CD14-positive monocyte (primary cell): ENCODE data around the gene C15orf62. TPM values are rescaled to one million over a fixed set of nuclear protein-coding genes. Genes with fewer than 3 reads are reported as not detected.
A peak's percentile ranks its signal among the peaks of the same experiment; 100 is the strongest.

Experiments
- DNase-seq, 3 donors: peaks; one replicate each; pipeline ENCODE4 v3.0.0-alpha.2; 2011 to 2022
- H2AFZ ChIP-seq: 2 replicates; pipeline ENCODE4 v1.6.0; 2012; ENCODE audit warnings: mild to moderate bottlenecking, low read depth, low read length, inconsistent platforms; ENCODE audit not compliant: insufficient read depth, poor library complexity, severe bottlenecking
- H3K27ac ChIP-seq, 2 donors: 1 replicate in 1 of 2; 2 replicates in 1 of 2; pipeline ENCODE4 v1.5.1; 2012 to 2013; ENCODE audit warnings: low read length in 2 of 2, control low read depth in 1 of 2, inconsistent platforms in 1 of 2, low read depth in 1 of 2, mild to moderate bottlenecking in 1 of 2
- H3K27me3 ChIP-seq, 2 donors: one replicate each; pipeline versions ENCODE4 v1.6.0 to v1.6.1; 2011 to 2013; ENCODE audit warnings: low read length in 2 of 2; ENCODE audit not compliant: control insufficient read depth in 2 of 2, insufficient read depth in 2 of 2
- H3K36me3 ChIP-seq, 2 donors: replicated peaks in 1 of 2; 1 replicate in 1 of 2; 2 replicates in 1 of 2; pipeline versions ENCODE4 v1.5.1 to v1.6.1; 2012 to 2013; ENCODE audit warnings: low read length in 2 of 2, control low read depth in 1 of 2, inconsistent platforms in 1 of 2, mild to moderate bottlenecking in 1 of 2; ENCODE audit not compliant: insufficient read depth in 2 of 2, control insufficient read depth in 1 of 2
- H3K4me1 ChIP-seq, 2 donors: 1 replicate in 1 of 2; 2 replicates in 1 of 2; pipeline versions ENCODE4 v1.5.1 to v1.6.1; 2012 to 2013; ENCODE audit warnings: low read length in 2 of 2, control low read depth in 1 of 2, inconsistent platforms in 1 of 2, mild to moderate bottlenecking in 1 of 2, moderate library complexity in 1 of 2; ENCODE audit not compliant: insufficient read depth in 2 of 2, control insufficient read depth in 1 of 2
- H3K4me2 ChIP-seq: replicated peaks from 2 replicates; pipeline ENCODE3; 2012; ENCODE audit warnings: low read length, moderate library complexity, mild to moderate bottlenecking; ENCODE audit not compliant: poor library complexity, severe bottlenecking; ENCODE audit errors: extremely low read depth
- H3K4me3 ChIP-seq, 3 experiments: fragments of 200-600 bp in 1 of 3; sonication (generic) in 1 of 3; replicated peaks in 1 of 3; 1 replicate in 2 of 3; 2 replicates in 1 of 3; pipeline ENCODE4 v1.5.1; 2011 to 2013; ENCODE audit warnings: low read length in 3 of 3, mild to moderate bottlenecking in 3 of 3, control low read depth in 2 of 3, low read depth in 2 of 3, inconsistent platforms in 1 of 3, moderate library complexity in 1 of 3
- H3K79me2 ChIP-seq: 2 replicates; pipeline ENCODE4 v1.6.0; 2012; ENCODE audit warnings: mild to moderate bottlenecking, control low read depth, inconsistent platforms, low read length, moderate library complexity; ENCODE audit not compliant: insufficient read depth
- H3K9ac ChIP-seq: 2 replicates; pipeline ENCODE4 v1.6.0; 2017; ENCODE audit warnings: low read length, mild to moderate bottlenecking; ENCODE audit not compliant: insufficient read depth, poor library complexity, severe bottlenecking
- H3K9me3 ChIP-seq, 2 donors: replicated peaks in 1 of 2; 1 replicate in 1 of 2; 2 replicates in 1 of 2; pipeline versions ENCODE4 v1.5.1 to v1.6.1; 2012 to 2013; ENCODE audit warnings: low read length in 2 of 2, control low read depth in 1 of 2; ENCODE audit not compliant: control insufficient read depth in 1 of 2, insufficient read depth in 1 of 2
- H4K20me1 ChIP-seq: 2 replicates; pipeline ENCODE4 v1.6.0; 2012; ENCODE audit warnings: mild to moderate bottlenecking, low read length, control low read depth, moderate library complexity; ENCODE audit not compliant: insufficient read depth
- H3K27ac Mint-ChIP-seq, 7 donors: one replicate each; pipeline ENCODE4 v1.8.0; 2020; ENCODE audit warnings: mild to moderate bottlenecking in 7 of 7, mixed read lengths in 7 of 7, moderate library complexity in 6 of 7, inconsistent platforms in 2 of 7
- H3K27me3 Mint-ChIP-seq, 3 donors: one replicate each; pipeline ENCODE4 v1.8.0; 2021 to 2022; ENCODE audit warnings: low read depth in 3 of 3, mild to moderate bottlenecking in 3 of 3, mixed read lengths in 3 of 3, moderate library complexity in 3 of 3, inconsistent platforms in 1 of 3
- H3K36me3 Mint-ChIP-seq, 2 donors: one replicate each; pipeline ENCODE4 v1.8.0; 2020; ENCODE audit warnings: mixed read lengths in 2 of 2, inconsistent platforms in 1 of 2, mild to moderate bottlenecking in 1 of 2
- H3K4me1 Mint-ChIP-seq: one replicate; pipeline ENCODE4 v1.8.0; 2020; ENCODE audit warnings: mild to moderate bottlenecking, mixed read lengths
- H3K4me3 Mint-ChIP-seq, 2 donors: one replicate each; pipeline ENCODE4 v1.8.0; 2020; ENCODE audit warnings: mild to moderate bottlenecking in 2 of 2, mixed read lengths in 2 of 2, moderate library complexity in 1 of 2
- H3K9me3 Mint-ChIP-seq, 7 donors: one replicate each; pipeline ENCODE4 v1.8.0; 2020 to 2022; ENCODE audit warnings: mixed read lengths in 7 of 7, mild to moderate bottlenecking in 6 of 7, moderate library complexity in 6 of 7, inconsistent platforms in 2 of 7
- CTCF ChIP-seq: fragments of 200-600 bp; IDR thresholded peaks from one replicate; pipeline ENCODE4 v1.8.0; 2022; ENCODE audit warnings: antibody characterized with exemption, mild to moderate bottlenecking
- WGBS: methylation state at CpG from one replicate; pipeline ENCODE4 v1.1.5; 2013; ENCODE audit warnings: missing lambda C conversion rate; ENCODE audit not compliant: insufficient coverage; 5-methylcytosine and 5-hydroxymethylcytosine counted together
- intact Hi-C, 2 donors: fragments of 100-400 bp; cut with micrococcal nuclease; formaldehyde crosslinking; loops; one replicate each; pipeline versions ENCODE4 v1.15.0 to v1.15.1; 2023
- polyA plus RNA-seq, 3 donors: library from polyadenylated mRNA; depleted of rRNA in 1 of 3; unstranded in 2 of 3; stranded (reverse) in 1 of 3; fragments of 300-500 nt in 2 of 3; fragments of >200 nt in 1 of 3; fragmentation: Illumina TruSeq in 2 of 3; gene quantifications; 1 replicate in 2 of 3; 2 replicates in 1 of 3; pipeline ENCODE4 v1.2.3, GENCODE V29; 2012 to 2021

C15orf62 gene
- polyA plus RNA-seq, 3 donors: 0.23 to 0.25 TPM; not detected in 1

- no peaks in the 10 kb centered on the region for H3K9me3 ChIP-seq
Observed at GRCh38 chr15:40807888-40808461, 38.2 kb downstream of the C15orf62 start.

More at GRCh38 chr15:40807888-40808461, 38.2 kb downstream of the C15orf62 start:
- H3K36me3 Mint-ChIP-seq: peaks cover 23 to 42% of the 10 kb centered on the region in 2 donors
- H3K27me3 ChIP-seq: no peaks in the 10 kb centered on the region
- peaks cover 14 to 21% of the 10 kb centered on the region in 2 donors for H3K4me1 ChIP-seq
- H3K79me2 ChIP-seq: peaks cover 50% of the 10 kb centered on the region
- DNase-seq: no peak
- H3K4me2 ChIP-seq: peak overlapping the region; percentile 81
- peaks cover 0 to 4% (median 3%) of the 10 kb centered on the region in 3 donors for H3K27me3 Mint-ChIP-seq
- peak overlapping the region; percentile 82 to 100 (median 97) for H3K4me3 ChIP-seq
- peak overlapping the region in 5 of 7 donors; percentile 68 to 97 (median 95) for H3K27ac Mint-ChIP-seq
- peak overlapping the region; percentile 89 for H3K9ac ChIP-seq
- peak overlapping the region in 1 of 2 donors; percentile 85 for H3K27ac ChIP-seq
- peaks cover 20 to 44% of the 10 kb centered on the region in 2 donors for H3K36me3 ChIP-seq
- H3K9me3 Mint-ChIP-seq: peaks cover 0 to 2% (median 0%) of the 10 kb centered on the region in 7 donors
- H3K4me3 Mint-ChIP-seq: peak overlapping the region; percentile 97
- peaks cover 27% of the 10 kb centered on the region for H3K4me1 Mint-ChIP-seq
- WGBS: 7% methylated on average over 19 of the region's 19 CpGs
- H4K20me1 ChIP-seq: no peaks in the 10 kb centered on the region
- no peak for TF ChIP-seq CTCF
- H2AFZ ChIP-seq: peak overlapping the region; percentile 100
- intact Hi-C loops: loop anchor here (1.0 to 10.0 kb wide), 5 partner anchors 47 to 114 kb away; partner anchors contain the start of genes RAD51 (in 1 of the 2), RMDN3 (in 1 of the 2) and VPS18 (in 1 of the 2)
